H1 (cell line): Measurements from ENCODE around the gene GYS2.

ENCODE experiments used
- BACH1 ChIP-seq: IDR thresholded peaks from 2 replicates; pipeline ENCODE4 v1.6.1; 2012; ENCODE audit warnings: low read length, improper control_type of control experiment
- CREB1 ChIP-seq: IDR thresholded peaks from 2 replicates; pipeline ENCODE4 v1.6.1; 2012; ENCODE audit warnings: inconsistent platforms
- CTCF ChIP-seq, 3 experiments: IDR thresholded peaks; 1 replicate in 2 of 3; 2 replicates in 1 of 3; pipeline versions ENCODE4 v1.5.1 to v1.6.1; 2011; ENCODE audit warnings: low read length in 3 of 3, mild to moderate bottlenecking in 3 of 3, inconsistent platforms in 2 of 3, low read depth in 1 of 3, moderate library complexity in 1 of 3; ENCODE audit not compliant: insufficient read depth in 1 of 3; ENCODE audit errors: control extremely low read depth in 1 of 3
- GABPA ChIP-seq: IDR thresholded peaks from 2 replicates; pipeline ENCODE4 v1.6.1; 2011; ENCODE audit warnings: mild to moderate bottlenecking, low read length, moderate library complexity, borderline replicate concordance; ENCODE audit not compliant: insufficient read depth
- POLR2A ChIP-seq, 2 experiments: IDR thresholded peaks; 1 replicate in 1 of 2; 2 replicates in 1 of 2; pipeline ENCODE4 v1.6.1; 2011; ENCODE audit warnings: low read depth in 2 of 2, low read length in 2 of 2, mild to moderate bottlenecking in 2 of 2; ENCODE audit errors: control extremely low read depth in 1 of 2

GRCh38 chr12:21541773-21542172 is 62.9 kb downstream of the GYS2 start:
- TF ChIP-seq GABPA (no peak), POLR2A (IDR thresholded peaks at IDR 0.05; ENCODE audit: control extremely low read depth in 1 of 2, low read depth in 2 of 2, low read length in 2 of 2) (no peak), BACH1 (no peak), CTCF (IDR thresholded peaks at IDR 0.05; ENCODE audit: control extremely low read depth in 1 of 3, insufficient read depth in 1 of 3, low read depth in 1 of 3, low read length in 3 of 3) (no peak), CREB1 (no peak)
